Measurements from ENCODE around the gene CDK19. TPM values are rescaled to one million over a fixed set of nuclear protein-coding genes. Genes with fewer than 3 reads are reported as not detected.

CDK19 gene
- total and polyA plus RNA-seq, 9 of the 15 experiments (the other 6 are each of a cell fraction or from before 2014, with no cell fraction given): 3.8 to 15.2 (median 7.4) TPM

DNA sequence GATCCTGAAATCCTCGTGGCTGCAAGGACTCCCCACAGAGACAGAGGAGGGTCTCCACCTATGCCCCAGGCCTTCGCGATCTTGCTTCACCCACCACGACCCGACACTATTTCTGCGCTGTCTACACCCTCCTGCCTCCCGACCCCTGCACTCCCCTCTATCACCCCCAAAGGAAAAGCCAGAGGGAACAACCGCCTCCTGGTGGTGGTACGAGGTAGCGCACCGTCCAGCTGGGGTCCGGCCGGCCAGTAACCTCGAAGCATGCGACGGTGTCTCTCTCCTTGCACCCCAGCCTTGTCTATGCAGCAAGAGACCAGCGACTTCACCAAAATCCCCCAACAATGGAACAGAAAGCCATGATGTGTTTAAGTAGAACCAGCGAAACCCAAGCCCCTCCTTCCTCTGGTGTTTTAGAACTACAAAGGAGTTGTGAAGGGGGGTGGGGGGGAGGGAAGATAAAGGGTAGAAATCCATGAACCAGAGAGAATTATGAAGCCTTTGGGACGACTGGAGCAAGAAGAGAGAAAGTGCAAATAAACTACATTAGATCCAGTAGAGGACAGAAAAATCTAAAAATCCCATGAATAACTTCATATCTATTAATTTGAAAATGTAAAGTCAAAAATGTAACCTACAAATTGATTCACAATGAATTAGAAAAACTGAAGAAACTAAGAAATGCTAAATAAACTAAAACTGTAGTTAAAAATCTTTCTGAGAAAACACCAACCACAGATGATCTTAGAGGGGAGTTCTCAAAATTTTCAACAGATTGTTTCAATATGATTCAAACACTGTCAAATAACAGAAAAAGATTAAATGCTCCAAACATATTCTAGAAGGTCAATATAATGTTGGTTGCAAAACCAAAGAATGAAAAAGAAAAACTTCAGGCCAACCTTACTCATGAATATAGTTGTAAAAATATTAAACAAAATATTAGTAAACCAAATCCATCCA is 168.0 kb downstream of the CDK19 start (continued):
- TF ChIP-seq ARID2 (IDR thresholded peaks at IDR 0.05) (no peak), ZNF146 (CRISPR knock-in tag; IDR thresholded peaks at IDR 0.05; ENCODE audit: unreplicated experiment) (no peak), NR2C1 (IDR thresholded peaks at IDR 0.05) (no peak), NR2C1 (tag; IDR thresholded peaks at IDR 0.05) (no peak), ZFPM2 (CRISPR knock-in tag; IDR thresholded peaks at IDR 0.05) (no peak), CXXC5 (CRISPR knock-in tag; IDR thresholded peaks at IDR 0.05) (no peak), POLR3G (IDR thresholded peaks at IDR 0.05; ENCODE audit: extremely low read depth, insufficient read length, insufficient replicate concordance) (no peak), HCFC1 (IDR thresholded peaks at IDR 0.05; ENCODE audit: low read depth, low read length) (no peak), ETV1 (tag; conservative IDR thresholded peaks at IDR 0.05; ENCODE audit: low read depth) (no peak)
- TF ChIP-seq, protein P1, sequence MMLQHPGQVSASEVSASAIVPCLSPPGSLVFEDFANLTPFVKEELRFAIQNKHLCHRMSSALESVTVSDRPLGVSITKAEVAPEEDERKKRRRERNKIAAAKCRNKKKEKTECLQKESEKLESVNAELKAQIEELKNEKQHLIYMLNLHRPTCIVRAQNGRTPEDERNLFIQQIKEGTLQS (IDR thresholded peaks at IDR 0.05): no peak
- TF ChIP-seq, protein P1 (CRISPR knock-in tag; conservative IDR thresholded peaks at IDR 0.05): no peak

DNA sequence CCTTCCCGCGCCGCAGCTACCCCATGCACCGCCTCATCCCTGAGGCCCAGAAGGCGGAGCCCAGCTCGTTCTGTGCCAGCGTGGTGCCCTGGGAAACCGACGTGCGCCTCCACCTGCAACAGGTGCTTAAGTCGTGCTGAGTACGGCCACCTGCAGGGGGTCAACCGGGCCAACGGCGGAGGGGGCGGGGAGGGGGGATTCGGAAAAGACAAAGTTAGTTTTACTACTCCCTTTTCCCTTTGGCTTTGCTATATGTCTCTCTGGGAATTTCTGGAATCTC is 168.9 kb downstream of the CDK19 start:
- FAIRE-seq: no peak
- H3K4me1 ChIP-seq (replicated peaks in 1 of 2; ENCODE audit: control insufficient read depth in 2 of 2, insufficient read depth in 2 of 2, low read length in 2 of 2): no peaks in the 10 kb centered on the region
- ATAC-seq: no peak
- no TSS peak for BruUV-seq (replicated peaks)
- intact Hi-C loops (cut with micrococcal nuclease) (no loop called here), in situ Hi-C loops (cut with MboI) (no loop called here)
- ChIA-PET CTCF (ENCODE audit: low intra/inter-chr PET ratio) (no interaction called here), POLR2A (no interaction called here)
- H3K27me3 ChIP-seq (ENCODE audit: control insufficient read depth in 2 of 2, insufficient read depth in 2 of 2, low read length in 2 of 2): no peaks in the 10 kb centered on the region
- DNase-seq (ENCODE audit: extremely low read depth in 1 of 4, low spot score in 3 of 4): no peak
- no peak overlapping the region for H3K4me3 ChIP-seq
- 88% methylated on average over 8 of the region's 17 CpGs for WGBS (ENCODE audit: insufficient coverage, low coverage, missing lambda C conversion rate)
- no peak overlapping the region for H3K4me2 ChIP-seq (ENCODE audit: insufficient read depth, low read length)
- no peaks in the 10 kb centered on the region for H3K79me2 ChIP-seq (ENCODE audit: control insufficient read depth, insufficient read depth, low read length)
- H3K27ac ChIP-seq (ENCODE audit: extremely low read depth, low read depth, low read length): no peak overlapping the region
- no peaks in the 10 kb centered on the region for H3K36me3 ChIP-seq (ENCODE audit: control insufficient read depth, insufficient read depth, low read length)
- no peak overlapping the region for H3K9ac ChIP-seq (ENCODE audit: insufficient read depth in 1 of 2, low read depth in 2 of 2, low read length in 2 of 2)
- H2AFZ ChIP-seq (ENCODE audit: low read depth, low read length): no peak overlapping the region
- H3K9me3 ChIP-seq (replicated peaks; ENCODE audit: control insufficient read depth, insufficient read depth, low read depth, low read length): no peaks in the 10 kb centered on the region
- H3K9me1 ChIP-seq (ENCODE audit: control insufficient read depth, insufficient read depth, low read length): no peaks in the 10 kb centered on the region
- H4K20me1 ChIP-seq (replicated peaks; ENCODE audit: control insufficient read depth, insufficient read depth, low read length): no peaks in the 10 kb centered on the region
- TF ChIP-seq ZNF274 (IDR thresholded peaks at IDR 0.05; ENCODE audit: borderline replicate concordance, low read depth, low read length): no peak
- TF ChIP-seq TAF1 (IDR thresholded peaks at IDR 0.05; ENCODE audit: control insufficient read depth, extremely low read depth, insufficient read depth, low read length, severe bottlenecking): no peak
- TF ChIP-seq PRMT5 (CRISPR knock-in tag; IDR thresholded peaks at IDR 0.05): no peak
- no peak for TF ChIP-seq DDX20 (tag; IDR thresholded peaks at IDR 0.05; ENCODE audit: low read depth)
- no peak for TF ChIP-seq NR2C1 (IDR thresholded peaks at IDR 0.05)
- TF ChIP-seq NR2C1 (tag; IDR thresholded peaks at IDR 0.05): no peak
- TF ChIP-seq, protein P2, sequence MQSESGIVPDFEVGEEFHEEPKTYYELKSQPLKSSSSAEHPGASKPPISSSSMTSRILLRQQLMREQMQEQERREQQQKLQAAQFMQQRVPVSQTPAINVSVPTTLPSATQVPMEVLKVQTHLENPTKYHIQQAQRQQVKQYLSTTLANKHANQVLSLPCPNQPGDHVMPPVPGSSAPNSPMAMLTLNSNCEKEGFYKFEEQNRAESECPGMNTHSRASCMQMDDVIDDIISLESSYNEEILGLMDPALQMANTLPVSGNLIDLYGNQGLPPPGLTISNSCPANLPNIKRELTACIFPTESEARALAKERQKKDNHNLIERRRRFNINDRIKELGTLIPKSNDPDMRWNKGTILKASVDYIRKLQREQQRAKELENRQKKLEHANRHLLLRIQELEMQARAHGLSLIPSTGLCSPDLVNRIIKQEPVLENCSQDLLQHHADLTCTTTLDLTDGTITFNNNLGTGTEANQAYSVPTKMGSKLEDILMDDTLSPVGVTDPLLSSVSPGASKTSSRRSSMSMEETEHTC (IDR thresholded peaks at IDR 0.05): no peak
- TF ChIP-seq ZNF584 (CRISPR knock-in tag; IDR thresholded peaks at IDR 0.05; ENCODE audit: low read depth): no peak

Measured in K562 (cell line).